Uterus (tissue), 2 donors: ENCODE measurements around the gene DAND5.

Experiments used
- POLR2A ChIP-seq, 2 donors: fragments of 450-650 bp; IDR thresholded peaks; one replicate each; pipeline ENCODE4 v1.6.1; 2016; ENCODE audit warnings: antibody characterized with exemption in 2 of 2, mild to moderate bottlenecking in 1 of 2, moderate library complexity in 1 of 2
- TF ChIP-seq, protein P1 (sequence below), 4 experiments: fragments of 200-600 bp in 2 of 4; fragments of 450-650 bp in 2 of 4; sonication (generic) in 2 of 4; IDR thresholded peaks; one replicate each; pipeline ENCODE4 v1.5.1; 2016 to 2019; ENCODE audit warnings: antibody characterized with exemption in 4 of 4, mild to moderate bottlenecking in 2 of 4, moderate library complexity in 1 of 4

- TF ChIP-seq, protein P1, sequence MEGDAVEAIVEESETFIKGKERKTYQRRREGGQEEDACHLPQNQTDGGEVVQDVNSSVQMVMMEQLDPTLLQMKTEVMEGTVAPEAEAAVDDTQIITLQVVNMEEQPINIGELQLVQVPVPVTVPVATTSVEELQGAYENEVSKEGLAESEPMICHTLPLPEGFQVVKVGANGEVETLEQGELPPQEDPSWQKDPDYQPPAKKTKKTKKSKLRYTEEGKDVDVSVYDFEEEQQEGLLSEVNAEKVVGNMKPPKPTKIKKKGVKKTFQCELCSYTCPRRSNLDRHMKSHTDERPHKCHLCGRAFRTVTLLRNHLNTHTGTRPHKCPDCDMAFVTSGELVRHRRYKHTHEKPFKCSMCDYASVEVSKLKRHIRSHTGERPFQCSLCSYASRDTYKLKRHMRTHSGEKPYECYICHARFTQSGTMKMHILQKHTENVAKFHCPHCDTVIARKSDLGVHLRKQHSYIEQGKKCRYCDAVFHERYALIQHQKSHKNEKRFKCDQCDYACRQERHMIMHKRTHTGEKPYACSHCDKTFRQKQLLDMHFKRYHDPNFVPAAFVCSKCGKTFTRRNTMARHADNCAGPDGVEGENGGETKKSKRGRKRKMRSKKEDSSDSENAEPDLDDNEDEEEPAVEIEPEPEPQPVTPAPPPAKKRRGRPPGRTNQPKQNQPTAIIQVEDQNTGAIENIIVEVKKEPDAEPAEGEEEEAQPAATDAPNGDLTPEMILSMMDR (IDR thresholded peaks at IDR 0.05) = peak in 3 of 4 experiments; percentile 14 to 76 (median 64)
- peak in 1 of 2 donors; percentile 33 for TF ChIP-seq POLR2A (IDR thresholded peaks at IDR 0.05)
Observed at GRCh38 chr19:13022859-13023636, 53.7 kb downstream of the DAND5 start.
